Measurements from ENCODE around the gene AP2B1. TPM values are rescaled to one million over a fixed set of nuclear protein-coding genes. Genes with fewer than 3 reads are reported as not detected.
A peak's percentile ranks its signal among the peaks of the same experiment; 100 is the strongest.

The AP2B1 gene
- 69.1 TPM for polyA plus RNA-seq (2013, experiment 1 of 2)
- 68.7 TPM for polyA plus RNA-seq (2013, experiment 2 of 2)

DNA sequence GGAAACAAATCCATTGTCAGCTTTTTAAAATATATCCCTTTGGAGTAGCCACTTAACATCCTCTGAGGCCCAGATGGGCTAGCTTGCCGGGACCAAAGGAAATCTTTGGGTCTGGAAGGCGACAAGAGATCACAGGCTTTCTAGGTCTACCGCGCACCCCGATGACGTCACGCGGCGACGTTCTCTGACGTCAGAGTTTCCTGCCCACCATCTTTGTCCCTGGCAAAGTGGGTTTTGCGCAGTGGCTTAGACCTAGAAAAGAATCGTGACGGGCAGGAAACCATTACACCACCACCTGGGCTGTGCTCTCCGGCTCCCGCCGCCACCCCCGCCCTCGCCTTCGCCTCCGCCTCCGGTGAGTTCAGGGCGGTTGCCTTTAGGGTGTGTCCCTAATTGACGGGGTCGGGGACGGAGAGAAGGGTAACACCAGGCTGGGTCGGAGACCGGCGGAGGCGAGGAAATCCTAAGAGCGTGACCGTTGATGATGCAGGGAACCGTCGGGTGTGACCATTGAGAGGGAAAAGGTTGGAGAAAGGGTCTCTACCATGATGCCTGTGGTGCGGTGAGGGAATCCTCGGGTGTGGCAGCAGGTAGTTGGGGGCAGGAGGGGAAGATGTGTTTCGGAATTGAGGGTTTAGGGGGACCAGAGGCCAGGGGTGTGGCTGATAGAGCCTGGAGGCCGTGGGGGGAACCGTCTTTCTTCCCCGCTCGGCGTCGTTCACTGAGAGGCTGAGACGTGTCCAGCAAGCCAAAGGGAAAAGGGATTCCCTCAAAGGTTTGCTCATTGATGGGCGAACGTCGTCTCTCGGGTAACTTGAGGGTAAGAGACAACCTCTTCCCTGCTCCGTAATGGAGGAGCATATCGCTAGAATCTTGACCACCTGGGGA is at the start of gene AP2B1:
AP2B1 (plus strand) TSS at position 249 of the 888 bp plus-strand sequence. CDS start 6,709 bp downstream, outside the sequence.
- Histone ChIP-seq H2AFZ (ENCODE audit: low read length) (peak within 1 kb of the TSS; percentile 84), H3K27me3 (ENCODE audit: control insufficient read depth in 3 of 3, insufficient read depth in 3 of 3, low read depth in 1 of 3, low read length in 3 of 3) (no peaks in the 10 kb centered on the region), H2BK12ac (ENCODE audit: low read length) (no peak within 1 kb of the TSS), H2AK5ac (ENCODE audit: low read depth, low read length) (no peak within 1 kb of the TSS), H3K4me2 (ENCODE audit: insufficient read depth, low read length, poor library complexity, severe bottlenecking) (peak within 1 kb of the TSS; percentile 55), H2BK120ac (ENCODE audit: low read depth, low read length) (no peak within 1 kb of the TSS), H3K4ac (ENCODE audit: low read length) (no peak within 1 kb of the TSS), H2BK5ac (ENCODE audit: low read length) (no peak within 1 kb of the TSS), H3K4me1 (ENCODE audit: control insufficient read depth in 2 of 2, insufficient read depth in 1 of 2, low read depth in 1 of 2, low read length in 2 of 2) (peaks cover 0 to 8% of the 10 kb centered on the region in 2 donors), H3K36me3 (replicated peaks in 1 of 2; ENCODE audit: control insufficient read depth in 2 of 2, insufficient read depth in 2 of 2, low read length in 2 of 2) (peaks cover 0 to 9% of the 10 kb centered on the region in 2 donors), H3K9me3 (replicated peaks in 1 of 2; ENCODE audit: control insufficient read depth in 2 of 2, insufficient read depth in 1 of 2, low read depth in 1 of 2, low read length in 2 of 2) (no peaks in the 10 kb centered on the region), H3K27ac (replicated peaks; ENCODE audit: low read length) (peak within 1 kb of the TSS; percentile 49), H3K4me3 (ENCODE audit: low read length in 2 of 2) (peak within 1 kb of the TSS; percentile 74 to 90), H4K8ac (ENCODE audit: low read depth, low read length) (peak within 1 kb of the TSS; percentile 53), H3K14ac (ENCODE audit: low read length) (no peak within 1 kb of the TSS), H3K9ac (ENCODE audit: low read depth, low read length, poor library complexity) (peak within 1 kb of the TSS; percentile 93), H3K79me1 (ENCODE audit: low read depth, low read length) (no peaks in the 10 kb centered on the region), H2BK15ac (ENCODE audit: low read length) (no peak within 1 kb of the TSS), H4K91ac (ENCODE audit: low read depth, low read length, poor library complexity) (no peak within 1 kb of the TSS), H3K18ac (ENCODE audit: low read length) (peak within 1 kb of the TSS; percentile 86), H3K23ac (ENCODE audit: low read depth, low read length, poor library complexity) (peak within 1 kb of the TSS; percentile 78)
- DNase-seq (ENCODE audit: low spot score) = peak; percentile 98
- no CpG with 5 or more reads among the region's 50 CpGs for WGBS, 2 donors (ENCODE audit: extremely low coverage in 2 of 2, insufficient read length in 2 of 2, insufficient replicate concordance in 1 of 2)

DNA sequence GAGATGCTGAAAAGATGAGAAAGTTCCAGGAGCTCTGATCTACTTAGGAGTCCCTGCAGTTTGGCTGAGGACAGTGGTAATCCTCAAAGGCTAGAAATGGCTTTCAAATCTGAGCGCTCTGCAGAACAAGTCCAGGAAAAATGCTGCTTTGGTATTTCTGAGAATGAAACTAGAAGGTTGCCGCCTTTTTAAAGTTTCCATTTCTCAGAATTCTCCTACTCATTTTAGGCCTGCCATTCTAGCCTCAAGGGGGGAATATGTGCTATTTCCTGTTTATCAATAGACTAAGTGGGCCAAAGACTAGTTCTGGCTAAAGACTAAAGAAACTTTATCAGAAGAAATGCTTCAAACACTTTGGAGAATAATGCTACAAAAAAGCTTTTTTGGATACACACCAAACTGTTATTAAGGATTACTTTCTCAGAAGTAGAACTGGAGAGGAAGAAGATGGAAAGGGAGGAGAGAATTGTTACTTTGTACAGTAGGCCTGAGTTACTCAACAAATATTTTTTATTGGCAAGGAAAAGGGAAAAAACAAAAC is 49.5 kb upstream of the AP2B1 start, which contains the start of gene SLFN12L:
SLFN12L (minus strand) TSS at position 78 of the 541 bp plus-strand sequence. CDS start 15,314 bp downstream, outside the sequence.
- no peak within 1 kb of the TSS for H2AFZ ChIP-seq (ENCODE audit: low read length)
- H3K79me1 ChIP-seq (ENCODE audit: low read depth, low read length) = no peaks in the 10 kb centered on the region
- no peak within 1 kb of the TSS for H4K8ac ChIP-seq (ENCODE audit: low read depth, low read length)
- no peak within 1 kb of the TSS for H3K18ac ChIP-seq (ENCODE audit: low read length)
- no peak within 1 kb of the TSS for H3K4me3 ChIP-seq (ENCODE audit: low read length in 2 of 2)
- H3K9me3 ChIP-seq (replicated peaks in 1 of 2; ENCODE audit: control insufficient read depth in 2 of 2, insufficient read depth in 1 of 2, low read depth in 1 of 2, low read length in 2 of 2) = no peaks in the 10 kb centered on the region
- no peak within 1 kb of the TSS for H2BK5ac ChIP-seq (ENCODE audit: low read length)
- H3K14ac ChIP-seq (ENCODE audit: low read length) = no peak within 1 kb of the TSS
- H3K23ac ChIP-seq (ENCODE audit: low read depth, low read length, poor library complexity) = no peak within 1 kb of the TSS
- no peak within 1 kb of the TSS for H2BK120ac ChIP-seq (ENCODE audit: low read depth, low read length)
- DNase-seq (ENCODE audit: low spot score) = no peak
- H3K4me2 ChIP-seq (ENCODE audit: insufficient read depth, low read length, poor library complexity, severe bottlenecking) = no peak within 1 kb of the TSS
- H2AK5ac ChIP-seq (ENCODE audit: low read depth, low read length) = no peak within 1 kb of the TSS
- peak within 1 kb of the TSS; percentile 21 for H2BK15ac ChIP-seq (ENCODE audit: low read length)
- no peak within 1 kb of the TSS for H3K4ac ChIP-seq (ENCODE audit: low read length)
- H4K91ac ChIP-seq (ENCODE audit: low read depth, low read length, poor library complexity) = no peak within 1 kb of the TSS
- H3K27ac ChIP-seq (replicated peaks; ENCODE audit: low read length) = no peak within 1 kb of the TSS
- H3K4me1 ChIP-seq (ENCODE audit: control insufficient read depth in 2 of 2, insufficient read depth in 1 of 2, low read depth in 1 of 2, low read length in 2 of 2) = no peaks in the 10 kb centered on the region
- no peak within 1 kb of the TSS for H3K9ac ChIP-seq (ENCODE audit: low read depth, low read length, poor library complexity)
- peaks cover 0 to 27% (median 0%) of the 10 kb centered on the region in 3 experiments for H3K27me3 ChIP-seq (ENCODE audit: control insufficient read depth in 3 of 3, insufficient read depth in 3 of 3, low read depth in 1 of 3, low read length in 3 of 3)
- WGBS, 2 donors (ENCODE audit: extremely low coverage in 2 of 2, insufficient read length in 2 of 2, insufficient replicate concordance in 1 of 2) = no CpG with 5 or more reads among the region's 2 CpGs
- no peak within 1 kb of the TSS for H2BK12ac ChIP-seq (ENCODE audit: low read length)
- H3K36me3 ChIP-seq (replicated peaks in 1 of 2; ENCODE audit: control insufficient read depth in 2 of 2, insufficient read depth in 2 of 2, low read length in 2 of 2) = no peaks in the 10 kb centered on the region

DNA sequence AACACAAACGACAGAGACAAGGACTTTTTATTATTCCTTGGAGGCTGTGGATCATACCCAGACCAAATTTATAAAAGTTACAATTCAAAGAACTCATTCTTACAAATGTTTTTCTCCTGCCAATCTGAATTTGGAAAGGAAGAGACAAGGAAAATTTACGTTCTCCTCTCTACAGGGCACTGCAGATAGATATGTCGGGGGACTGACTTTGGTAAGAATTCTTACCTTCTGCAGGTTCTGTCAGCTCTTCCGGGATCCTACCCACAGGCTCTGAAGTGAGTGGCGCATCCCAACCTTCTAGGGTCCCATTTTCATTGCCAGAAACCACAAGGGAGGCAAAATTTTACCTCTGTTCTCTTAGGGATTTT is 47.5 kb upstream of the AP2B1 start:
- Histone ChIP-seq H3K79me1 (ENCODE audit: low read depth, low read length) (no peaks in the 10 kb centered on the region), H2BK12ac (ENCODE audit: low read length) (no peak overlapping the region), H3K4ac (ENCODE audit: low read length) (no peak overlapping the region), H2BK5ac (ENCODE audit: low read length) (no peak overlapping the region), H3K4me2 (ENCODE audit: insufficient read depth, low read length, poor library complexity, severe bottlenecking) (no peak overlapping the region), H3K4me1 (ENCODE audit: control insufficient read depth in 2 of 2, insufficient read depth in 1 of 2, low read depth in 1 of 2, low read length in 2 of 2) (no peaks in the 10 kb centered on the region), H3K23ac (ENCODE audit: low read depth, low read length, poor library complexity) (no peak overlapping the region), H3K9me3 (replicated peaks in 1 of 2; ENCODE audit: control insufficient read depth in 2 of 2, insufficient read depth in 1 of 2, low read depth in 1 of 2, low read length in 2 of 2) (no peaks in the 10 kb centered on the region), H3K27ac (replicated peaks; ENCODE audit: low read length) (no peak overlapping the region), H3K27me3 (ENCODE audit: control insufficient read depth in 3 of 3, insufficient read depth in 3 of 3, low read depth in 1 of 3, low read length in 3 of 3) (peaks cover 0 to 37% (median 0%) of the 10 kb centered on the region in 3 experiments), H3K4me3 (ENCODE audit: low read length in 2 of 2) (no peak overlapping the region), H3K36me3 (replicated peaks in 1 of 2; ENCODE audit: control insufficient read depth in 2 of 2, insufficient read depth in 2 of 2, low read length in 2 of 2) (no peaks in the 10 kb centered on the region), H4K91ac (ENCODE audit: low read depth, low read length, poor library complexity) (no peak overlapping the region), H2AFZ (ENCODE audit: low read length) (peak overlapping the region; percentile 54), H3K9ac (ENCODE audit: low read depth, low read length, poor library complexity) (no peak overlapping the region), H3K14ac (ENCODE audit: low read length) (no peak overlapping the region), H2BK120ac (ENCODE audit: low read depth, low read length) (no peak overlapping the region), H3K18ac (ENCODE audit: low read length) (no peak overlapping the region), H2AK5ac (ENCODE audit: low read depth, low read length) (no peak overlapping the region), H4K8ac (ENCODE audit: low read depth, low read length) (no peak overlapping the region), H2BK15ac (ENCODE audit: low read length) (no peak overlapping the region)
- DNase-seq (ENCODE audit: low spot score) = no peak
- WGBS, 2 donors (ENCODE audit: extremely low coverage in 2 of 2, insufficient read length in 2 of 2, insufficient replicate concordance in 1 of 2) = no CpG with 5 or more reads among the region's 5 CpGs
